GM12874 (cell line): ENCODE measurements around the gene STX4.

Experiments
- TF ChIP-seq, protein P1 (sequence below): IDR thresholded peaks from 2 replicates; pipeline ENCODE4 v1.5.1; 2011; ENCODE audit warnings: low read depth, mild to moderate bottlenecking, control low read depth, low read length, moderate library complexity; ENCODE audit not compliant: insufficient read depth

Gene STX4

GRCh38 chr16:31082368-31083045 lies 49.1 kb downstream of the STX4 start:
- TF ChIP-seq, protein P1, sequence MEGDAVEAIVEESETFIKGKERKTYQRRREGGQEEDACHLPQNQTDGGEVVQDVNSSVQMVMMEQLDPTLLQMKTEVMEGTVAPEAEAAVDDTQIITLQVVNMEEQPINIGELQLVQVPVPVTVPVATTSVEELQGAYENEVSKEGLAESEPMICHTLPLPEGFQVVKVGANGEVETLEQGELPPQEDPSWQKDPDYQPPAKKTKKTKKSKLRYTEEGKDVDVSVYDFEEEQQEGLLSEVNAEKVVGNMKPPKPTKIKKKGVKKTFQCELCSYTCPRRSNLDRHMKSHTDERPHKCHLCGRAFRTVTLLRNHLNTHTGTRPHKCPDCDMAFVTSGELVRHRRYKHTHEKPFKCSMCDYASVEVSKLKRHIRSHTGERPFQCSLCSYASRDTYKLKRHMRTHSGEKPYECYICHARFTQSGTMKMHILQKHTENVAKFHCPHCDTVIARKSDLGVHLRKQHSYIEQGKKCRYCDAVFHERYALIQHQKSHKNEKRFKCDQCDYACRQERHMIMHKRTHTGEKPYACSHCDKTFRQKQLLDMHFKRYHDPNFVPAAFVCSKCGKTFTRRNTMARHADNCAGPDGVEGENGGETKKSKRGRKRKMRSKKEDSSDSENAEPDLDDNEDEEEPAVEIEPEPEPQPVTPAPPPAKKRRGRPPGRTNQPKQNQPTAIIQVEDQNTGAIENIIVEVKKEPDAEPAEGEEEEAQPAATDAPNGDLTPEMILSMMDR: no peak

DNA sequence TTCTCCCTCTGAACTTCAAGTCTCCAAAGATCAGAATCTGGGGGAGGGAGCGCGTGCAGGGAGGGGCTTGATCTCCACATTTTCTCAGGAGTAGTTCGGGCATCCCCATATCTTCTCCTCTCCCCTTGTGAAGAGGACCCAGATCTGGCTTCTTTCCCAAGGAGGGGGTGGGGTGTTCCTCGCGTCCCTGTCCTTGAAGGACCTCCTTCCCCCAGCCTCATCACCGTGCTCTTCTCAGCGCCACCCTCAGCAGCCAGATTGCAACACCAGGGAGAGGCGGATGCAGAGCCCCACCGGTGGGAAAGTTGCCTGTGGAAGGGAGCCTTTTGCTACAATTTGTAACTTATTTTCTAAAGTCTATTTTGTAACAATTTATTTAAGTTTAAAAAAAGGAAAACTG lies 49.7 kb downstream of the STX4 start:
- TF ChIP-seq, protein P1: no peak

- TF ChIP-seq, protein P1: no peak
Measured at GRCh38 chr16:31083556-31083955, 50.2 kb downstream of the STX4 start.

GRCh38 chr16:31083981-31084380 lies 50.6 kb downstream of the STX4 start:
- TF ChIP-seq, protein P1: no peak

- TF ChIP-seq, protein P1: no peak
Measured at GRCh38 chr16:31084584-31085302, 51.4 kb downstream of the STX4 start.

GRCh38 chr16:31085411-31085810 lies 52.1 kb downstream of the STX4 start:
- TF ChIP-seq, protein P1: no peak

DNA sequence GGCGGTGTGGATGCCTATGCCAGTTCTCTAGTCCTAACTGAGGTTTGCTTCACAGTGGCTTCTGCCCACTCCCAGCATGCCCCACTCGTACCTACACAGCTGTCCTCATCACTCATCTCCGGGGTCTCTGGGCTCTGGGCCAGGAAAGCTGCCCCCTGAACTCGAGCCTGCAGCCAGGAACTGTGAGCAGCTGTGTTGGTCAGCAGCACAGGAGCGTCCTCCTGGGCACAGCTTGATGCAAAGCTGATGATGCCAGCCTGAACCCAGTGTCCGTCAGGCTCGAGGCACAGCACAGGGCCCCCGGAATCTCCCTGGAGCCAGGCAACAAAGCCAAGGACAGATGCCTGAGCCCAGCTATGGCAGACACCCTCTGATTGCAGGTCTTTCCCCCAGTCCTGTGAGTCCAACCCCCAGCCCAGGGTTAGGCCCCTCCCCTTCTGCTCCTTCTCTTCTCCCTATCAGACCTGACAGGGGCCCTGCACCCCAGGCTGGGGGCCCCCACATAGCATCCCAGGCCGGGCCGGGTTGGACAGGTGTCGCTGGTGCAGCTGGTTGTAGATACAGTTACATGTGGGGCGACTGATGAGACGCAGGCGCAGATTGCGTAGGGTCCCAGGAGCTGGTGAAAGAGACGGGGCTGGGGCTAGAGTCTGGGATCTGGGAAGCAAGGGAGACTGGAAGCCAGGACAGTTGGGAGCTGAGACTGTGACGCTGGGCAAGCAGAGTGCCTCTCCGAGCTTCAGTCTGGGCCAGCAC lies 52.7 kb downstream of the STX4 start:
- TF ChIP-seq, protein P1: no peak
